Chondrocyte (in vitro differentiated cells): ENCODE results near the gene CACNB2. TPM values are rescaled to one million over a fixed set of nuclear protein-coding genes. Genes with fewer than 3 reads are reported as not detected.

Source experiments
- DNase-seq: peaks from one replicate; pipeline ENCODE4 v3.0.0; 2021; ENCODE audit warnings: mixed read lengths, low spot score
- H3K27ac Mint-ChIP-seq: one replicate; pipeline ENCODE4 v1.8.0; 2021; ENCODE audit warnings: mild to moderate bottlenecking, moderate library complexity, mixed read lengths; ENCODE audit not compliant: unreplicated experiment
- H3K27me3 Mint-ChIP-seq: 2 replicates; pipeline ENCODE4 v1.8.0; 2021; ENCODE audit warnings: low read depth, mixed read lengths
- H3K36me3 Mint-ChIP-seq: 2 replicates; pipeline ENCODE4 v1.8.0; 2021; ENCODE audit warnings: low read depth, mixed read lengths
- H3K4me1 Mint-ChIP-seq: 2 replicates; pipeline ENCODE4 v1.8.0; 2021; ENCODE audit warnings: low read depth, mild to moderate bottlenecking, mixed read lengths
- H3K4me3 Mint-ChIP-seq: one replicate; pipeline ENCODE4 v1.8.0; 2021; ENCODE audit warnings: mild to moderate bottlenecking, moderate library complexity, mixed read lengths; ENCODE audit not compliant: unreplicated experiment
- H3K9me3 Mint-ChIP-seq: 2 replicates; pipeline ENCODE4 v1.8.0; 2021; ENCODE audit warnings: low read depth, mixed read lengths
- CTCF ChIP-seq: fragments of 200-600 bp; sonication (generic); IDR thresholded peaks from 2 replicates; pipeline ENCODE4 v1.5.0; 2021; ENCODE audit warnings: antibody characterized with exemption, mild to moderate bottlenecking, moderate library complexity
- total RNA-seq: library from RNA; stranded (reverse); gene quantifications from 3 replicates; pipeline ENCODE4 v1.2.1, GENCODE V29; 2021

CACNB2 gene
- total RNA-seq, 1 donor from 2014 or later, result 0.25 TPM

GRCh38 chr10:18282094-18282493 lies 141.9 kb downstream of the CACNB2 start:
- Mint-ChIP-seq H3K27me3 (no peaks in the 10 kb centered on the region), H3K4me1 (no peaks in the 10 kb centered on the region), H3K4me3 (no peak overlapping the region), H3K9me3 (peaks cover 2% of the 10 kb centered on the region), H3K36me3 (no peaks in the 10 kb centered on the region), H3K27ac (no peak overlapping the region)
- no peak for DNase-seq
- TF ChIP-seq CTCF, result no peak

GRCh38 chr10:18290651-18291313 lies 150.6 kb downstream of the CACNB2 start:
- Mint-ChIP-seq H3K9me3 (no peaks in the 10 kb centered on the region), H3K4me3 (no peak overlapping the region), H3K36me3 (no peaks in the 10 kb centered on the region), H3K4me1 (no peaks in the 10 kb centered on the region), H3K27me3 (peaks cover 1% of the 10 kb centered on the region), H3K27ac (no peak overlapping the region)
- TF ChIP-seq CTCF, result no peak
- no peak for DNase-seq

DNA sequence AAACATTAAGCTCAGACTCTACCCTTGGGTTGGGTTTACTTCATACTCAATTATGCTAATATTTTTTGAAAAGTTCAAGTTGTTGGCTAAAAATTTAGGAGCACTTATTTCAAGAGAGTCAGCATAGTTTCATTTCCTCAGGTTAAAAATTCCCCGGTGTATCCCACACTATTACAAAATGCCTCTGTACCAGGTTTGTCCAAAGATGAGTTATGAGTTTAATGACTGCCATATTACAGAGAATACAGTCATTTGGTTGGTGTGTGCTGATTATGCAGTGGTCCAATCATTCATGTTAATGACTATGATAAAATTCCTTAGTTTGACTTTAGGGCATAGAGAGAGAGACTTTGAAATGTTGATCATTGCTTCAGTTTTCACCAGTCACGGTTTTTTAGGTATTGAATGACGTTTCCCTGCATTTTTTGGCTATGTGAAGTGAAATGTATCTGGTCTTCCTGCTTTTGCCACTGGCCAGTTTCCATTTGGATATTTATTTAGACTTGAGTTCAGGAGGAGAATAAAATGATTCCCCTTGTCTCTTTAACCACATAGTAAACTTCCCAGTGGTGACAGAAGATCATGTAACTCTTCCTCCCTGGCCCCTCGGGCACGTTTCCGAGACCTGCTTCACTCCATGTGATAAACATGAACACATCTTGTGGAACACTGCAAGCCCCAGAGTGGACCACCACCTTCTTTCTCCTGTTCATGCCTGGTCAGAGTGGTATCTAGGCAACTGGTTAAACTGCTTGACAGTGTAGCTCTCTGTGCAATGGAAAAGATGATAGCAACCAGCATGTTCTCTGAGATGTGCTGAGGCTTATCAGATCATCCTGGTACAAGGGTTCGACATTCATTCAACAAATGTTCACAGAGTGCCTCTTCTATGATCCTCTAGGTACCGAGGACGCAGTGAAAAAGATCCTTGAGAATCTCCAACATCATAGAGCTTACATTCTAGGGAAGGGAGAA lies 153.6 kb downstream of the CACNB2 start:
- Mint-ChIP-seq H3K36me3 (no peaks in the 10 kb centered on the region), H3K27ac (no peak overlapping the region), H3K9me3 (peaks cover 2% of the 10 kb centered on the region), H3K4me3 (no peak overlapping the region), H3K4me1 (no peaks in the 10 kb centered on the region), H3K27me3 (peaks cover 5% of the 10 kb centered on the region)
- no peak for DNase-seq
- TF ChIP-seq CTCF, result no peak

- Mint-ChIP-seq H3K4me1 (no peaks in the 10 kb centered on the region), H3K27me3 (peaks cover 7% of the 10 kb centered on the region)
- TF ChIP-seq CTCF, result no peak
These were observed 154.4 kb downstream of the CACNB2 start for GRCh38 chr10:18294633-18295032.

GRCh38 chr10:18297659-18298058 lies 157.4 kb downstream of the CACNB2 start:
- Mint-ChIP-seq H3K9me3 (peaks cover 2% of the 10 kb centered on the region), H3K4me3 (no peak overlapping the region), H3K27me3 (peaks cover 7% of the 10 kb centered on the region), H3K36me3 (no peaks in the 10 kb centered on the region), H3K4me1 (no peaks in the 10 kb centered on the region), H3K27ac (no peak overlapping the region)
- no peak for TF ChIP-seq CTCF
- DNase-seq, result no peak

More at GRCh38 chr10:18294633-18295032, 154.4 kb downstream of the CACNB2 start:
- no peak overlapping the region for H3K4me3 Mint-ChIP-seq
- peaks cover 2% of the 10 kb centered on the region for H3K9me3 Mint-ChIP-seq
- no peak for DNase-seq
- H3K36me3 Mint-ChIP-seq, result no peaks in the 10 kb centered on the region
- H3K27ac Mint-ChIP-seq, result no peak overlapping the region
